Measurements from ENCODE around the gene PKIG. TPM values are rescaled to one million over a fixed set of nuclear protein-coding genes. Genes with fewer than 3 reads are reported as not detected.

Gene PKIG
- total RNA-seq, 1 experiment from 2014 or later: 20.1 TPM

- POLR2A ChIA-PET: no interaction called here
- Histone ChIP-seq H4K20me1 (ENCODE audit: insufficient read depth) (no peaks in the 10 kb centered on the region), H3K9me3 (ENCODE audit: control insufficient read depth in 1 of 2, insufficient read depth in 1 of 2, low read depth in 1 of 2, low read length in 2 of 2) (no peaks in the 10 kb centered on the region), H3K4me2 (ENCODE audit: low read length) (no peak overlapping the region), H3K4me1 (ENCODE audit: control insufficient read depth in 1 of 2, insufficient read depth in 2 of 2, low read length in 2 of 2) (peaks cover 0 to 3% of the 10 kb centered on the region in 2 experiments; a peak in 1 of 4 replicates), H3K79me2 (ENCODE audit: insufficient read depth, low read length) (no peaks in the 10 kb centered on the region), H3K27ac (ENCODE audit: low read depth, low read length) (no peak overlapping the region), H2AFZ (ENCODE audit: low read depth, low read length, poor library complexity, severe bottlenecking) (no peak overlapping the region), H3K9me2 (ENCODE audit: insufficient read depth) (no peaks in the 10 kb centered on the region), H3K4me3 (replicated peaks in 1 of 2; ENCODE audit: low read depth in 1 of 2, low read length in 2 of 2) (no peak overlapping the region), H3K36me3 (ENCODE audit: control insufficient read depth in 1 of 2, insufficient read depth in 2 of 2, low read length in 2 of 2) (no peaks in the 10 kb centered on the region; a peak in 1 of 4 replicates), H3K27me3 (ENCODE audit: insufficient read depth, low read length) (no peaks in the 10 kb centered on the region), H3K9ac (ENCODE audit: low read length) (no peak overlapping the region)
- no peak for TF ChIP-seq REST (IDR thresholded peaks at IDR 0.05; ENCODE audit: low read depth)
- no peak for TF ChIP-seq ZBTB33 (IDR thresholded peaks at IDR 0.05; ENCODE audit: extremely low read depth, insufficient replicate concordance, low read length)
- TF ChIP-seq EGR1 (IDR thresholded peaks at IDR 0.05; ENCODE audit: low read depth): no peak
- intact Hi-C loops (cut with micrococcal nuclease): no loop called here
- no TSS peak for BruUV-seq (replicated peaks)
- no peak for DNase-seq (ENCODE audit: low read depth, low spot score)
- CTCF ChIA-PET: no interaction called here
- RAD21 ChIA-PET (ENCODE audit: low non-redundant PET in 1 of 2, low total read pairs in 2 of 2, uncharacterized antibody in 2 of 2, unreplicated experiment in 2 of 2): no interaction called here
- no peak for ATAC-seq
Observed at GRCh38 chr20:44594730-44595129, 12.4 kb downstream of the PKIG start.
